ENCODE data around the gene OR6Y1.

Gene OR6Y1

DNA sequence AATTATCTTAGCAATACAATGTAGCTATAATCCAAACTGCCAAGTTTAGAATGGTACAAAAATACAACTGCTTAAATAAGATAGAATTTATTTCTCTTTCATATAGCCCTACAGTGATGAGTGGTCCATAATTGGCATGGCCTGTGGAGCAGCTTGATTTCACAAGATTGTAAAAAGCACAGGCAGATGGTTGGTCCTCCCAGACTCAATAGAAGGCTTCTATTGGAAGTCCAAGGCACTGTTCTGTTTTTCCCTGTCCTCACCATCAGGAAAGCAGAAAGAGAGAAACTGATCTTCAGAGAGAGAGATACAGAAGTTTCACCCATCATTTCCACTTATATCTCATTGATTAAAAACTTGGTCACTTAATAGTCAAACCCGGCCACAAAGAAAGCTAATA lies 18.0 kb upstream of the OR6Y1 start:
- no peak for TF ChIP-seq CTCF (IDR thresholded peaks at IDR 0.05)
- H3K4me3 ChIP-seq = no peak overlapping the region
- H3K27ac ChIP-seq = no peak overlapping the region
- intact Hi-C loops (cut with DNase I; ENCODE audit: low total_unique reads) = no loop called here
- no peaks in the 10 kb centered on the region for H3K36me3 ChIP-seq
- DNase-seq = no peak
- no peaks in the 10 kb centered on the region for H3K4me1 ChIP-seq
- H3K9me3 ChIP-seq = no peaks in the 10 kb centered on the region
- H3K27me3 ChIP-seq = no peaks in the 10 kb centered on the region

- no peaks in the 10 kb centered on the region for H3K36me3 ChIP-seq
- no peak for TF ChIP-seq CTCF (IDR thresholded peaks at IDR 0.05)
Observed at GRCh38 chr1:158570480-158570879, 16.3 kb upstream of the OR6Y1 start, which contains the start of gene OR6P1. TSS of gene OR6P1 (minus strand) at chr1:158570580. CDS start at chr1:158563604, 6,976 bp downstream.

GRCh38 chr1:158564608-158565007 lies 10.4 kb upstream of the OR6Y1 start:
- intact Hi-C loops (cut with DNase I; ENCODE audit: low total_unique reads) = no loop called here
- no peaks in the 10 kb centered on the region for H3K27me3 ChIP-seq
- H3K9me3 ChIP-seq = no peaks in the 10 kb centered on the region
- TF ChIP-seq CTCF (IDR thresholded peaks at IDR 0.05) = no peak
- no peak overlapping the region for H3K27ac ChIP-seq
- no peak overlapping the region for H3K4me3 ChIP-seq
- H3K36me3 ChIP-seq = no peaks in the 10 kb centered on the region
- no peak for DNase-seq
- H3K4me1 ChIP-seq = no peaks in the 10 kb centered on the region

More at GRCh38 chr1:158570480-158570879, 16.3 kb upstream of the OR6Y1 start, which contains the start of gene OR6P1:
- H3K4me3 ChIP-seq = no peak within 1 kb of the TSS
- H3K9me3 ChIP-seq = no peaks in the 10 kb centered on the region
- H3K4me1 ChIP-seq = no peaks in the 10 kb centered on the region
- no peak for DNase-seq
- no peak within 1 kb of the TSS for H3K27ac ChIP-seq
- intact Hi-C loops (cut with DNase I; ENCODE audit: low total_unique reads) = no loop called here
- H3K27me3 ChIP-seq = no peaks in the 10 kb centered on the region

GRCh38 chr1:158563853-158564252 lies 9.6 kb upstream of the OR6Y1 start:
- no peak for TF ChIP-seq CTCF (IDR thresholded peaks at IDR 0.05)
- H3K27ac ChIP-seq = no peak overlapping the region
- H3K36me3 ChIP-seq = no peaks in the 10 kb centered on the region
- no peaks in the 10 kb centered on the region for H3K9me3 ChIP-seq
- no peak overlapping the region for H3K4me3 ChIP-seq
- no peaks in the 10 kb centered on the region for H3K4me1 ChIP-seq
- no peaks in the 10 kb centered on the region for H3K27me3 ChIP-seq
- DNase-seq = no peak
- intact Hi-C loops (cut with DNase I; ENCODE audit: low total_unique reads) = no loop called here

DNA sequence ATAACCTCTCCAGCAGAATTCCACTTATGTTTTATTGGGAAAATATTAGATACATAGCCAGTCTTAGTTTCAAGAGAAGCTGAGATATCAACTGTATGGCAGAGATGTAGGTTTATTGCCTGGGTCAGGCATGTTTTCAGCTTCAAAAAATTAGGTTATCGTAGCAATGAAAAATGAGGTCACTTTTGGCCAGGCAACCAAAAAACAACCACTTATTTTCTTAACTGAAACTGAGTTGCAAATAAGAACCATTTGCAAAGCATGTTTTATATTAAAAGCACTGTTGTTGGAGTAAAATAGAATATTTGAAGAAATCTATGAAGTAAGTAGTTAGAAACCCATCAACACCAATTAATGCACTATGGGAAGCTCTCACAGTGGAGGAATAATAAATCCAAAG lies 5.5 kb upstream of the OR6Y1 start:
- Histone ChIP-seq H3K4me1 (no peaks in the 10 kb centered on the region), H3K27ac (no peak overlapping the region), H3K9me3 (no peaks in the 10 kb centered on the region), H3K36me3 (no peaks in the 10 kb centered on the region), H3K27me3 (no peaks in the 10 kb centered on the region), H3K4me3 (no peak overlapping the region)
- intact Hi-C loops (cut with DNase I; ENCODE audit: low total_unique reads) = no loop called here
- no peak for TF ChIP-seq CTCF (IDR thresholded peaks at IDR 0.05)
- DNase-seq = no peak

- no peak for TF ChIP-seq CTCF (IDR thresholded peaks at IDR 0.05)
Observed at GRCh38 chr1:158552296-158552695, 1.9 kb downstream of the OR6Y1 start.

More at GRCh38 chr1:158552296-158552695, 1.9 kb downstream of the OR6Y1 start:
- Histone ChIP-seq H3K36me3 (no peaks in the 10 kb centered on the region), H3K9me3 (no peaks in the 10 kb centered on the region), H3K4me3 (no peak overlapping the region), H3K4me1 (no peaks in the 10 kb centered on the region), H3K27ac (no peak overlapping the region), H3K27me3 (no peaks in the 10 kb centered on the region)
- intact Hi-C loops (cut with DNase I; ENCODE audit: low total_unique reads) = no loop called here
- no peak for DNase-seq

Data from tibial artery (tissue), 4 donors.